Testis (tissue), 3 donors: Measurements from ENCODE around the gene ASPM. TPM values are rescaled to one million over a fixed set of nuclear protein-coding genes. Genes with fewer than 3 reads are reported as not detected.

Source experiments
- DNase-seq: peaks from one replicate; pipeline ENCODE4 v3.0.0-alpha.2; 2019
- H3K27ac ChIP-seq, 2 donors: fragments of 200-600 bp; sonication (generic); one replicate each; pipeline ENCODE4 v1.5.1; 2019
- H3K27me3 ChIP-seq: fragments of 200-600 bp; sonication (generic); one replicate; pipeline ENCODE4 v1.5.1; 2019
- H3K36me3 ChIP-seq: fragments of 200-600 bp; sonication (generic); one replicate; pipeline ENCODE4 v1.5.1; 2017; ENCODE audit warnings: low read depth; ENCODE audit errors: missing control alignments
- H3K4me1 ChIP-seq: fragments of 200-600 bp; sonication (generic); one replicate; pipeline ENCODE4 v1.5.1; 2019
- H3K4me3 ChIP-seq, 2 donors: fragments of 200-600 bp; sonication (generic); one replicate each; pipeline ENCODE4 v1.5.1; 2017 to 2019
- H3K9me3 ChIP-seq: fragments of 200-600 bp; sonication (generic); one replicate; pipeline ENCODE4 v1.5.1; 2017
- CTCF ChIP-seq, 3 experiments: fragments of 450-650 bp in 2 of 3; fragments of 200-600 bp in 1 of 3; sonication (generic) in 1 of 3; IDR thresholded peaks; one replicate each; pipeline ENCODE4 v1.5.1; 2016 to 2019; ENCODE audit warnings: antibody characterized with exemption in 3 of 3, mild to moderate bottlenecking in 2 of 3, moderate library complexity in 1 of 3
- POLR2A ChIP-seq: fragments of 450-650 bp; IDR thresholded peaks from one replicate; pipeline ENCODE4 v1.6.1; 2017; ENCODE audit warnings: antibody characterized with exemption, mild to moderate bottlenecking, moderate library complexity
- WGBS, 2 donors: methylation state at CpG; one replicate each; pipeline ENCODE4 v1.1.5; 2018; 5-methylcytosine and 5-hydroxymethylcytosine counted together
- intact Hi-C: fragments of 100-400 bp; cut with DNase I; formaldehyde crosslinking; loops from one replicate; pipeline ENCODE4 v1.15.1; 2023; ENCODE audit warnings: low total_unique reads
- polyA plus RNA-seq: library from polyadenylated mRNA; stranded (reverse); fragments of 350-450 nt; fragmentation: Illumina TruSeq; extraction: RNeasy Lipid Tissue Mini Kit (QIAGEN cat#74804); gene quantifications from one replicate; pipeline ENCODE4 v1.2.3, GENCODE V29; 2014; ENCODE audit warnings: low read depth, low replicate concordance; ENCODE audit not compliant: insufficient read depth
- total RNA-seq, 2 donors: library from RNA; depleted of rRNA; stranded (reverse); fragments of >200 nt; gene quantifications; one replicate each; pipeline ENCODE4 v1.2.3, GENCODE V29; 2016

Gene ASPM
- total and polyA plus RNA-seq, 3 donors from 2014 or later: 1.6 to 13.4 (median 10.6) TPM

- Histone ChIP-seq H3K36me3 (no peaks in the 10 kb centered on the region), H3K27ac (no peak overlapping the region), H3K9me3 (no peaks in the 10 kb centered on the region), H3K4me1 (no peaks in the 10 kb centered on the region), H3K4me3 (no peak overlapping the region), H3K27me3 (no peaks in the 10 kb centered on the region)
- no peak for DNase-seq
- intact Hi-C loops: no loop called here
- TF ChIP-seq CTCF (IDR thresholded peaks at IDR 0.05) (no peak), POLR2A (no peak)
Measured at GRCh38 chr1:197067457-197067818, 79.0 kb downstream of the ASPM start.

GRCh38 chr1:197066719-197067456 lies 79.6 kb downstream of the ASPM start, which contains the start of gene F13B:
F13B (minus strand) TSS chr1:197067260; CDS start chr1:197067223, 37 bp downstream.
- intact Hi-C loops: no loop called here
- H3K9me3 ChIP-seq: no peaks in the 10 kb centered on the region
- WGBS, 2 donors: 87 to 90% methylated on average over 3 of the region's 3 CpGs
- H3K4me1 ChIP-seq: no peaks in the 10 kb centered on the region
- no peaks in the 10 kb centered on the region for H3K36me3 ChIP-seq
- no peak within 1 kb of the TSS for H3K4me3 ChIP-seq
- no peak for TF ChIP-seq POLR2A
- no peak for DNase-seq
- no peak within 1 kb of the TSS for H3K27ac ChIP-seq
- H3K27me3 ChIP-seq: no peaks in the 10 kb centered on the region

DNA sequence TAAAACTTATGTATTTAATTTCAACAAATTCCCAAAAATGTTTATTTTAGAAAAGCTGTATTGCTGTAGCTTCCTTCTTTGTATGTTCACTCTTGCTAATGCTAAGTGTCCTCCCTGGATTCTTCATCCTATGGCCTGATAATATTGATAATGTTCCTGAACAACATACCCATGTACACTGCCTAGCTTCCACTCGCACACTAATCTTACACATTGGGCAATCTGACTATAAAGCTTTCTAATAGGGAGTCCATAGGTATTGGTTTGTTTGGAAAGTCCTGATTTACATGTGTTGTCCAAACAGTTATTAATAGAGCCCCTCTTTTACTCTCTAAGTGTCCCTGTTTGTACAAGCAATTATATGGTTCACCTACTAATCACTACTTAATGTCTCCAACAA lies 80.2 kb downstream of the ASPM start:
- Histone ChIP-seq H3K4me3 (no peak overlapping the region), H3K27ac (no peak overlapping the region), H3K36me3 (no peaks in the 10 kb centered on the region), H3K27me3 (no peaks in the 10 kb centered on the region), H3K9me3 (no peaks in the 10 kb centered on the region), H3K4me1 (no peaks in the 10 kb centered on the region)
- WGBS, 2 donors: 87 to 98% methylated on average over 1 of the region's 1 CpG
- TF ChIP-seq POLR2A: no peak
- no peak for TF ChIP-seq CTCF (IDR thresholded peaks at IDR 0.05)
- no peak for DNase-seq
- intact Hi-C loops: no loop called here

DNA sequence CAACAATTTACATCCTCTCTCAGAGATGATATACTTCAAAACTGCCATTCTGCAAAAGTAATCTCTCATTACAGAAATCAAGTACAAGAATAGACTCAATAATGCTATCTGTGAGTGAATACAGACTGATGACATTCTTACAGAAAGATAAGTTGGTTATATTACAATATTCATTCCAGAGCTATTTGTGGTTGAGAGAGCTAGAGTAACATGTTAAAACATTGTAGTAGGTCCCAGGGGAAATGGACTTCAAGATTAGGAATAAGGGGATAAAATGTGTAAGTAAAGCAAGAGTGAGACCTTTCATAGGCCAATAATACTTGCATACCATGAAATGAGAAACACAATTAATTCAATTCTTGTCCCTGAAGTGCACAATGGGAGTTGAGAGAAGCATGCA lies 80.9 kb downstream of the ASPM start:
- TF ChIP-seq POLR2A (no peak), CTCF (IDR thresholded peaks at IDR 0.05) (no peak)
- H3K4me1 ChIP-seq: no peaks in the 10 kb centered on the region
- no peaks in the 10 kb centered on the region for H3K36me3 ChIP-seq
- no peak overlapping the region for H3K27ac ChIP-seq
- H3K4me3 ChIP-seq: no peak overlapping the region
- intact Hi-C loops: no loop called here
- no peak for DNase-seq
- no peaks in the 10 kb centered on the region for H3K9me3 ChIP-seq
- no peaks in the 10 kb centered on the region for H3K27me3 ChIP-seq

DNA sequence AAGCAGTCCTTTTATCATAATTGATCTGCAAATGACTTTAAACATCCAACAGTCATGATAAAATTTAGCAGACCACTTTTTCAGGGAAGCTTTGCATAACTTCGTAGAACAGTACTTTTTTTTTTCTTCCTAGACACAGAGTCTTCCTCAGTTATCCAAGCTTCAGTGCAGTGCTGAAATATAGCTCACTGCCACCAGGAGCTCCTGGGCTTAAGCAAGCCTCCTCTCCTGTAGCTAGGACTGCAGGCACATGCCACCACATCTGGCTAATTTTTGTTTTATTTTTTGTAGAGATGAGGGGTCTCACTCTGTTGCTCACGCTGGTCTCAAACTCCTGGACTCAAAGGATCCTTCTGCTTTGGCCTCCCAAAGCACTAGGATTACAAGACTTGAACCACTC lies 83.3 kb downstream of the ASPM start:
- H3K27me3 ChIP-seq: no peaks in the 10 kb centered on the region
- no peak for DNase-seq
- H3K4me1 ChIP-seq: no peaks in the 10 kb centered on the region
- WGBS, 2 donors: 79 to 92% methylated on average over 2 of the region's 2 CpGs
- no peak overlapping the region for H3K4me3 ChIP-seq
- TF ChIP-seq CTCF (IDR thresholded peaks at IDR 0.05) (no peak), POLR2A (no peak)
- intact Hi-C loops: no loop called here
- H3K36me3 ChIP-seq: no peaks in the 10 kb centered on the region
- no peaks in the 10 kb centered on the region for H3K9me3 ChIP-seq
- H3K27ac ChIP-seq: no peak overlapping the region
